ENCODE measurements around the gene TOMM40. TPM values are rescaled to one million over a fixed set of nuclear protein-coding genes. Genes with fewer than 3 reads are reported as not detected.

The TOMM40 gene
- total and polyA plus RNA-seq, 2 of the 13 experiments (the other 11 are each of a cell fraction or from before 2014, with no cell fraction given) = 72.0 to 110 TPM

DNA sequence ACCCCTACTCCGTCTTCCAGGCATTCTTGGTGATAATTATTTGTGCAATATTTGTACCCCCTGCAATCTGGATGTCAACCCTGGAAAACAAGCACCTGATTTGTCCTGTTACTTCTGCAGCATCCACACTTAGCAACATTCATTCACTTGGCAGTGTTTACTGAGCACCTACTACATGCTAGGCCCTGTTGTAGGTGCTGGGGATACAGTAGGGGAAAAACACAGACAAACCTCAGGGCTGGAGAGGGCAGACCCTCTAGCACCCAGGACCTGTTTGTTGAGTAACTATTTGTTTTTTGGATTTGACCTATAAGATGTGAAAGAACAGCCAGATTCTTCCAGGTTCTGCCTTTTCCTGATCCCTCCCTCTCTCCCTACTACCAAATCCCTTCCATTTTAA lies 35.4 kb upstream of the TOMM40 start (continued):
- TF ChIP-seq ZNF205 (CRISPR knock-in tag; IDR thresholded peaks at IDR 0.05) = peak; percentile 66; the same call in 1 of the 2 replicates
- no peak for TF ChIP-seq KMT2A (CRISPR knock-in tag; IDR thresholded peaks at IDR 0.05)
- TF ChIP-seq SNRNP70 (IDR thresholded peaks at IDR 0.05; ENCODE audit: low read depth, low read length) = no peak

GRCh38 chr19:44856421-44857083 lies 34.5 kb upstream of the TOMM40 start:
- H3K4me1 ChIP-seq (ENCODE audit: insufficient read depth, low read length) = peaks cover 69% of the 10 kb centered on the region
- H3K79me2 ChIP-seq (ENCODE audit: insufficient read depth, low read length) = peaks cover 57% of the 10 kb centered on the region
- DNase-seq (ENCODE audit: low spot score) (peak; percentile 64), ATAC-seq (peak; percentile 76), FAIRE-seq (peak; percentile 67)
- ChIA-PET CTCF (ENCODE audit: low intra/inter-chr PET ratio, low total read pairs) (no interaction called here), POLR2A (interaction anchor here (0.9 to 3.6 kb wide), 5 partner anchors 9 to 49 kb away, joined by 3 to 36 read pairs (median 11); partner anchors contain the start of genes APOE, NECTIN2 and TOMM40)
- no peaks in the 10 kb centered on the region for H3K27me3 ChIP-seq (ENCODE audit: control insufficient read depth in 1 of 2, insufficient read depth in 2 of 2, low read length in 2 of 2)
- peaks cover 5 to 24% of the 10 kb centered on the region in 2 experiments; a peak in 4 of 5 replicates for H3K36me3 ChIP-seq (replicated peaks in 1 of 2; ENCODE audit: control insufficient read depth in 1 of 2, insufficient read depth in 2 of 2, low read length in 2 of 2)
- H3K4me2 ChIP-seq (ENCODE audit: low read depth, low read length) = peak overlapping the region; percentile 53
- H3K9ac ChIP-seq (ENCODE audit: insufficient read depth, low read depth, low read length) = peak overlapping the region; percentile 19; the same call in 1 of the 2 replicates
- H3K4me3 ChIP-seq (replicated peaks in 1 of 3; ENCODE audit: insufficient read depth in 1 of 3, low read depth in 2 of 3, low read length in 3 of 3) = peak overlapping the region in 1 of 3 experiments; percentile 20; a peak in 1 of 6 replicates
- WGBS (ENCODE audit: low lambda C conversion rate) = 29% methylated on average over 8 of the region's 10 CpGs
- H2AFZ ChIP-seq (ENCODE audit: low read length) = no peak overlapping the region
- intact Hi-C loops (cut with micrococcal nuclease; ENCODE audit: unreplicated experiment) (no loop called here), in situ Hi-C loops (cut with HindIII; ENCODE audit: extremely low pct_ligation_motif_present, low pct_unique_long_range_greater_than_20kb) (no loop called here)
- H3K9me3 ChIP-seq (ENCODE audit: low read length) = no peaks in the 10 kb centered on the region
- H4K20me1 ChIP-seq (ENCODE audit: insufficient read depth, low read length) = peaks cover 21% of the 10 kb centered on the region
- BruUV-seq (replicated peaks) = no TSS peak
- peak overlapping the region; percentile 72 for H3K27ac ChIP-seq (ENCODE audit: extremely low read length, insufficient read depth, low read length)
- TF ChIP-seq, protein P1, sequence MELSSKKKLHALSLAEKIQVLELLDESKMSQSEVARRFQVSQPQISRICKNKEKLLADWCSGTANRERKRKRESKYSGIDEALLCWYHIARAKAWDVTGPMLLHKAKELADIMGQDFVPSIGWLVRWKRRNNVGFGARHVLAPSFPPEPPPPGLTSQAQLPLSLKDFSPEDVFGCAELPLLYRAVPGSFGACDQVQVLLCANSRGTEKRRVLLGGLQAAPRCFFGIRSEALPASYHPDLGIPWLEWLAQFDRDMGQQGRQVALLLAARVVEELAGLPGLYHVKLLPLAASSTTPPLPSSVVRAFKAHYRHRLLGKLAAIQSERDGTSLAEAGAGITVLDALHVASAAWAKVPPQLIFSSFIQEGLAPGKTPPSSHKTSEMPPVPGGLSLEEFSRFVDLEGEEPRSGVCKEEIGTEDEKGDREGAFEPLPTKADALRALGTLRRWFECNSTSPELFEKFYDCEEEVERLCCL (CRISPR knock-in tag; IDR thresholded peaks at IDR 0.05; ENCODE audit: borderline replicate concordance) = no peak
- TF ChIP-seq MTA1 (CRISPR knock-in tag; IDR thresholded peaks at IDR 0.05; ENCODE audit: borderline replicate concordance) = peak; percentile 61; the same call in 1 of the 2 replicates
- TF ChIP-seq ZNF234 (CRISPR knock-in tag; conservative IDR thresholded peaks at IDR 0.05) = no peak
- no peak for TF ChIP-seq ASH2L (IDR thresholded peaks at IDR 0.05; ENCODE audit: insufficient read length, low read depth, low read length)
- TF ChIP-seq PHF20 (CRISPR knock-in tag; IDR thresholded peaks at IDR 0.05) = no peak
- no peak for TF ChIP-seq FOXA1 (IDR thresholded peaks at IDR 0.05)
- peak; percentile 83 for TF ChIP-seq FOXA1 (CRISPR knock-in tag; IDR thresholded peaks at IDR 0.05)
- TF ChIP-seq LRRFIP1 (CRISPR knock-in tag; conservative IDR thresholded peaks at IDR 0.05) = no peak
- TF ChIP-seq NR1H2 (CRISPR knock-in tag; IDR thresholded peaks at IDR 0.05; ENCODE audit: borderline replicate concordance, low read depth) = no peak
- TF ChIP-seq, protein P2, sequence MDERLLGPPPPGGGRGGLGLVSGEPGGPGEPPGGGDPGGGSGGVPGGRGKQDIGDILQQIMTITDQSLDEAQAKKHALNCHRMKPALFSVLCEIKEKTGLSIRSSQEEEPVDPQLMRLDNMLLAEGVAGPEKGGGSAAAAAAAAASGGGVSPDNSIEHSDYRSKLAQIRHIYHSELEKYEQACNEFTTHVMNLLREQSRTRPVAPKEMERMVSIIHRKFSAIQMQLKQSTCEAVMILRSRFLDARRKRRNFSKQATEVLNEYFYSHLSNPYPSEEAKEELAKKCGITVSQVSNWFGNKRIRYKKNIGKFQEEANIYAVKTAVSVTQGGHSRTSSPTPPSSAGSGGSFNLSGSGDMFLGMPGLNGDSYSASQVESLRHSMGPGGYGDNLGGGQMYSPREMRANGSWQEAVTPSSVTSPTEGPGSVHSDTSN (CRISPR knock-in tag; IDR thresholded peaks at IDR 0.05) = no peak
- no peak for TF ChIP-seq MLLT10 (CRISPR knock-in tag; IDR thresholded peaks at IDR 0.05)
- TF ChIP-seq ZNF280B (CRISPR knock-in tag; IDR thresholded peaks at IDR 0.05; ENCODE audit: borderline replicate concordance) = no peak
- TF ChIP-seq REPIN1 (CRISPR knock-in tag; IDR thresholded peaks at IDR 0.05; ENCODE audit: borderline replicate concordance, low read depth) = no peak
- no peak for TF ChIP-seq TEAD2 (CRISPR knock-in tag; IDR thresholded peaks at IDR 0.05)

All from HepG2 (cell line).